HFFc6 (cell line): ENCODE measurements around the gene ACAA1. TPM values are rescaled to one million over a fixed set of nuclear protein-coding genes. Genes with fewer than 3 reads are reported as not detected.
"Not testable (repeated sequence)": the region's sequence is repeated elsewhere in the genome, so short reads cannot be mapped to it uniquely, and the experiment has no call there.

Source experiments
- DNase-seq: peaks from one replicate; pipeline ENCODE4 v3.0.0-alpha.2; 2018
- H3K27ac Mint-ChIP-seq: 2 replicates; pipeline ENCODE4 v1.8.0; 2020; ENCODE audit warnings: mild to moderate bottlenecking, mixed read lengths
- H3K27me3 Mint-ChIP-seq: 2 replicates; pipeline ENCODE4 v1.8.0; 2021; ENCODE audit warnings: mild to moderate bottlenecking, moderate library complexity, mixed read lengths; ENCODE audit not compliant: insufficient read depth
- H3K36me3 Mint-ChIP-seq: 2 replicates; pipeline ENCODE4 v1.8.0; 2021; ENCODE audit warnings: low read depth, mixed read lengths
- H3K4me1 Mint-ChIP-seq: 2 replicates; pipeline ENCODE4 v1.8.0; 2020; ENCODE audit warnings: low read depth, mixed read lengths
- H3K4me3 Mint-ChIP-seq: 2 replicates; pipeline ENCODE4 v1.8.0; 2020; ENCODE audit warnings: mild to moderate bottlenecking, moderate library complexity, mixed read lengths
- H3K9me3 Mint-ChIP-seq: 2 replicates; pipeline ENCODE4 v1.8.0; 2020; ENCODE audit warnings: mild to moderate bottlenecking, mixed read lengths
- total RNA-seq, 6 experiments: library from RNA; stranded (reverse); fragmentation: NEBNext Ultra II Directional; extraction: Animal tissue kit (Norgen Biotek cat#: 25700); gene quantifications; 2 replicates in 1 of 6; 3 replicates in 5 of 6; pipeline ENCODE4 v1.2.3, GENCODE V29; 2021
- TF ChIP-seq, protein P1 (sequence below): fragments of 200-600 bp; sonication (generic); IDR thresholded peaks from 2 replicates; pipeline ENCODE4 v1.5.0; 2021; ENCODE audit warnings: antibody characterized with exemption, mild to moderate bottlenecking

The ACAA1 gene
- total RNA-seq, 6 experiments from 2014 or later = 45.1 to 60.9 (median 52.1) TPM

DNA sequence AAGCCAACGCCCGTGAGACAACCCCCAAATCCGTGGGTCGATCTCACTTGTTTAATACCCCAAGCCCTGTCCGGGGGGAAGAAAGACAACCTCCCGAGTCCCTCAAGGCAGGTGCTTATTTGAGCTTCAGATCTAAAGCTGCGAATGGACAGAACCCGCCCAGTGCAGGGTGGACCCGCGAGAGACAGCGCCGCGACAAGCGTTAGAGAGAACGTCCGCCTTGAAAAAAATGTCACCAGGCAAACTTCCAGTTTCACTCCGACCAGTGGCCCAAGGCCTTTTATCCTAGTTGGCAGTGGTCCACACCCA lies 27.7 kb upstream of the ACAA1 start:
- H3K27ac Mint-ChIP-seq = peak overlapping the region; percentile 100
- H3K9me3 Mint-ChIP-seq = peaks cover 3% of the 10 kb centered on the region; the same call in 1 of the 2 replicates
- peaks cover 8% of the 10 kb centered on the region for H3K27me3 Mint-ChIP-seq
- peak overlapping the region; percentile 95 for H3K4me3 Mint-ChIP-seq
- H3K4me1 Mint-ChIP-seq = peaks cover 43% of the 10 kb centered on the region
- TF ChIP-seq, protein P1, sequence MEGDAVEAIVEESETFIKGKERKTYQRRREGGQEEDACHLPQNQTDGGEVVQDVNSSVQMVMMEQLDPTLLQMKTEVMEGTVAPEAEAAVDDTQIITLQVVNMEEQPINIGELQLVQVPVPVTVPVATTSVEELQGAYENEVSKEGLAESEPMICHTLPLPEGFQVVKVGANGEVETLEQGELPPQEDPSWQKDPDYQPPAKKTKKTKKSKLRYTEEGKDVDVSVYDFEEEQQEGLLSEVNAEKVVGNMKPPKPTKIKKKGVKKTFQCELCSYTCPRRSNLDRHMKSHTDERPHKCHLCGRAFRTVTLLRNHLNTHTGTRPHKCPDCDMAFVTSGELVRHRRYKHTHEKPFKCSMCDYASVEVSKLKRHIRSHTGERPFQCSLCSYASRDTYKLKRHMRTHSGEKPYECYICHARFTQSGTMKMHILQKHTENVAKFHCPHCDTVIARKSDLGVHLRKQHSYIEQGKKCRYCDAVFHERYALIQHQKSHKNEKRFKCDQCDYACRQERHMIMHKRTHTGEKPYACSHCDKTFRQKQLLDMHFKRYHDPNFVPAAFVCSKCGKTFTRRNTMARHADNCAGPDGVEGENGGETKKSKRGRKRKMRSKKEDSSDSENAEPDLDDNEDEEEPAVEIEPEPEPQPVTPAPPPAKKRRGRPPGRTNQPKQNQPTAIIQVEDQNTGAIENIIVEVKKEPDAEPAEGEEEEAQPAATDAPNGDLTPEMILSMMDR = no peak
- peaks cover 21% of the 10 kb centered on the region for H3K36me3 Mint-ChIP-seq
- no peak for DNase-seq

- no peak for DNase-seq
- peaks cover 3% of the 10 kb centered on the region; the same call in 1 of the 2 replicates for H3K9me3 Mint-ChIP-seq
- TF ChIP-seq, protein P1 = no peak
Observed at GRCh38 chr3:38163841-38164642, 27.1 kb upstream of the ACAA1 start.

DNA sequence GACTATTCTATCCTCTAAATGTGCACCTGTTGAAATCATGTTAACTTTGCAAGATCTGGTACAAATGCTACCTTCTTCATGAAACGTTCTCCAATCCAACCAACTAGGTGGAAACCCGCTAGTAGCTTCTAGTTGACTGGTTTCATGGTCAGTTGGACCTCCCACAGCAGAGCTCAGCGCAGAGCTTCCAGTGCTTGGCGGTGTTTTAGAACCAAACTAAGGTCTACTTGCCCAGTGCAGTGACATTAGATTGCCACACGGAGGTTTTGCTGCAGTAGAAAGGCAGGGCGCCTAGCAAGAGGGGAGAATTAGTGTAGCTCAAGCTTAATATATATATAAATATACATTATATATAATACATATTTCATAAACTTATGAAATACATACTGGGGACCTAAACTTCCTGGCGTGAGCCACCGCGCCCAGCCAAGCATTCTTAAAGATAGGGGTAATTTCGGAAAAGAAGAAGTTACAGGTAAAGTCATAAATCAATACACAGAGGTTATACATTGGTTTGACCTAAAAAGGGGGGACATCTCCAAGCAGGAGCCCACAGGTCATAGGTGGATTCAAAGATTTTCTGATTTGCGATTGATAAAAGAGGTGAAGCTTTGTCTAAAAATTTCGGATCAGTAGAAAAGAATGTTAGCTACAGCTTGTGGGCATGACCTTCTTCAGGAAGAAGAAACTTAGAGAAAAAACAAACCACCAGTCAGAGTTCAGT lies 26.4 kb upstream of the ACAA1 start:
- no peak overlapping the region for H3K27ac Mint-ChIP-seq
- H3K9me3 Mint-ChIP-seq = peaks cover 3% of the 10 kb centered on the region; the same call in 1 of the 2 replicates
- H3K4me1 Mint-ChIP-seq = peaks cover 30% of the 10 kb centered on the region
- no peak for DNase-seq
- peaks cover 4% of the 10 kb centered on the region; the same call in 1 of the 2 replicates for H3K27me3 Mint-ChIP-seq
- 0 out of 2 replicates have a peak overlapping the region, but pooled peaks have one; percentile 95 for H3K4me3 Mint-ChIP-seq
- peaks cover 21% of the 10 kb centered on the region for H3K36me3 Mint-ChIP-seq
- TF ChIP-seq, protein P1 = peak; percentile 49

More at GRCh38 chr3:38163841-38164642, 27.1 kb upstream of the ACAA1 start:
- H3K36me3 Mint-ChIP-seq = peaks cover 21% of the 10 kb centered on the region
- H3K27ac Mint-ChIP-seq = peak overlapping the region; percentile 100
- H3K4me1 Mint-ChIP-seq = peaks cover 38% of the 10 kb centered on the region
- peak overlapping the region; percentile 95 for H3K4me3 Mint-ChIP-seq
- peaks cover 4% of the 10 kb centered on the region; the same call in 1 of the 2 replicates for H3K27me3 Mint-ChIP-seq

GRCh38 chr3:38160704-38161103 lies 23.8 kb upstream of the ACAA1 start:
- H3K4me1 Mint-ChIP-seq, H3K36me3 Mint-ChIP-seq, H3K4me3 Mint-ChIP-seq, H3K27ac Mint-ChIP-seq, DNase-seq, H3K27me3 Mint-ChIP-seq, H3K9me3 Mint-ChIP-seq: not testable (repeated sequence)

- no peak overlapping the region for H3K27ac Mint-ChIP-seq
- peaks cover 13% of the 10 kb centered on the region for H3K4me1 Mint-ChIP-seq
- TF ChIP-seq, protein P1 = no peak
- H3K27me3 Mint-ChIP-seq = no peaks in the 10 kb centered on the region
- H3K36me3 Mint-ChIP-seq = no peaks in the 10 kb centered on the region
- no peaks in the 10 kb centered on the region for H3K9me3 Mint-ChIP-seq
- H3K4me3 Mint-ChIP-seq = no peak overlapping the region
- no peak for DNase-seq
Observed at GRCh38 chr3:38158472-38158871, 21.5 kb upstream of the ACAA1 start.

GRCh38 chr3:38157595-38157994 lies 20.7 kb upstream of the ACAA1 start:
- H3K4me3 Mint-ChIP-seq = no peak overlapping the region
- H3K4me1 Mint-ChIP-seq = peaks cover 21% of the 10 kb centered on the region
- no peak for DNase-seq
- H3K27me3 Mint-ChIP-seq = no peaks in the 10 kb centered on the region
- no peaks in the 10 kb centered on the region for H3K9me3 Mint-ChIP-seq
- no peaks in the 10 kb centered on the region for H3K36me3 Mint-ChIP-seq
- TF ChIP-seq, protein P1 = no peak
- H3K27ac Mint-ChIP-seq = no peak overlapping the region
